Activated T-helper 17 cell treated with anti-CD3 and anti-CD28 coated beads, Interleukin-2, amount 50 U/mL, for 72 hours (primary cell): ENCODE data around the gene ATP1B2. TPM values are rescaled to one million over a fixed set of nuclear protein-coding genes. Genes with fewer than 3 reads are reported as not detected.

ENCODE experiments used
- ATAC-seq: fragments of 150-1000 bp; cut with Tn5 transposase; replicated peaks from 2 replicates; pipeline ENCODE4 v1.10.0; 2021; ENCODE audit warnings: mild to moderate bottlenecking, moderate library complexity
- H3K27ac Mint-ChIP-seq: one replicate; pipeline ENCODE4 v1.8.0; 2022; ENCODE audit warnings: mixed read lengths
- H3K27me3 Mint-ChIP-seq: one replicate; pipeline ENCODE4 v1.8.0; 2022; ENCODE audit warnings: mixed read lengths
- H3K36me3 Mint-ChIP-seq: one replicate; pipeline ENCODE4 v1.8.0; 2022; ENCODE audit warnings: low read depth, mild to moderate bottlenecking, mixed read lengths
- H3K4me1 Mint-ChIP-seq: one replicate; pipeline ENCODE4 v1.8.0; 2022; ENCODE audit warnings: mixed read lengths
- H3K4me3 Mint-ChIP-seq: one replicate; pipeline ENCODE4 v1.8.0; 2022; ENCODE audit warnings: mild to moderate bottlenecking, mixed read lengths
- H3K9me3 Mint-ChIP-seq: one replicate; pipeline ENCODE4 v1.8.0; 2022; ENCODE audit warnings: mixed read lengths
- total RNA-seq, 2 donors: library from RNA; stranded (reverse); gene quantifications; one replicate each; pipeline ENCODE4 v1.2.3, GENCODE V29; 2022

Gene ATP1B2
- total RNA-seq, 2 donors from 2014 or later = 0.06 to 0.42 TPM

DNA sequence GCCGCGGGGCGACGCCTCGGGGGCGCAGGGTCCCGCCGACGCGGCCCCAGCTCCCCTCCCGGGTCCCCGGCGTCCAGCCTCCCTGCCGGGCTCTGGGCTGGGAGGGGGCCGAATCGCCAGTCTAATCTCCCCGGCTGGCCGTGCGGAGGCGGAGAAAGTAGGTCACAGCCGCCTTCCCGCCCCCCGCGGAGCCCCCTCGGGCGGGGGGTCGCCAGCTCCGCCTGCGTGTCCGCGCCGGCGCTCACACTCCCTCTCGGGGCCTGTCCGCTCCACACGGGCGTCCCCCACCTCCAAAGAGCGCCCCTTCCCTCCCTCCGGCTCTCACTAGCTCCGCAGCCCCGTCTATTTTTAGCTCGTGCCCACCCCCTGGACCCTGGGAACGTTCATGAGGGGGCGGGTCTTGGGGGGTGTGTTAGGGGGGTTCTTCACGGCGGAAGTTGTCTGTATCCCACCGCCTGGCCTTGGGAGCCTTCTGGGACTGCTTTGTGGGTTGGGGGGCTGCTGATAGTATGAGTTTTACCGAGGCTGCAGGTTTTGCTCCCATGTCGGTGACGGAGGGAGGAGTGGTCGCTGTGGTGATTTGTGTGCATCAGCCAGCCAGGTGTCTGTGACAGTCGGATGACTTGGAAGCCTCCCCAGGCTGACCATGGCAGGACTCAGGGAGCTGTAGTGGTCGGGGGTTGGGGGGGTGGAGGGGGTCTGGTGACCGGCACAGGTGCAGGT lies 1.1 kb downstream of the ATP1B2 start:
- H3K4me1 Mint-ChIP-seq = peaks cover 16% of the 10 kb centered on the region
- no peaks in the 10 kb centered on the region for H3K9me3 Mint-ChIP-seq
- no peak for ATAC-seq
- peak overlapping the region; percentile 37 for H3K4me3 Mint-ChIP-seq
- H3K36me3 Mint-ChIP-seq = peaks cover 5% of the 10 kb centered on the region
- H3K27me3 Mint-ChIP-seq = peaks cover 17% of the 10 kb centered on the region
- no peak overlapping the region for H3K27ac Mint-ChIP-seq

DNA sequence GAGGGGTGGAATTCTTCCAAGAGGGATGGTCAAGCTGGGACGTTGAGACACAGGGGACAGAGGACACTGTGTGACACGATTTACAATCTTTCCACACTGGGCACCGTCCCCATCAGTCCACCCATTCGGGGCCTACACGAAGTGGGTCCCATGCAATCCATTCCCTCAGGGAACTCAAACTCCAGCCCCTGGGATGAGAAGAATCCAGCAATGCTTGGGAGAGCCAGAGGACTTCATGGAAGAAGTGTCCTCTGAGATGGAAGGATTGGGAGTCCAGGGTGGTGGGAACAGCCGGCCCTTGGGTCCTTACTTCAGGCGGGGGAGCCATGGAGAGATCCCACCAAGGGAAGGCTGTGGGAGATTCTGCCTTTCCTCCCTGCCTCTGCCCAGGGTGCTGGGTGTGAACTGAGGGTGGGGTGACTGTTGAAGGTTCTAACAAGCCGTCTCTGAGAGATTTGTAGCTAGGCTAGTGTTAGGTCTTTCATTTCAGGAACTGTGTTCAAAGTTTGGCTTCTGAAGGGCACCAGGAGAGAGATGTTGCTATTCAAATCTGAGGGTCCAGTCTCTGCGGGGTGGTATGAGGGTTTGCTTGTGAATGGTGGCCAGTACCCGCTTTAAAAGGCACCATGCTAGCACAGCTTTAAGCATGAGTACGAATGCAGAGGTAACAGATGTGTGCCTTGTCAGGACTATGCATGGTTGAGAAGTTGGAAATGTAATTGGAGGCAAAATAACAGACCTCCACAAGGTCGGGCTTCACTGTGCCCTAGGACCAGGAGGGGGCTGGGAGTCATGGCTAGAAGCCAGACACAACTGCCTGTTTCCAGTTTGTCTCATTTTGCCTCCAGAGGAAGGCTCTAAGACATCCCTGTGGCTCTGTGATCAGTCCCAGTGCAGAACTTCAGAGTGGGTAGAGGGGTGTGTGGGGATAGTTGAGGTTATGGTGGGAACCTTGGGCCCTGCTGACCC lies 1.9 kb downstream of the ATP1B2 start:
- Mint-ChIP-seq H3K9me3 (no peaks in the 10 kb centered on the region), H3K27me3 (peaks cover 16% of the 10 kb centered on the region), H3K27ac (no peak overlapping the region), H3K36me3 (peaks cover 5% of the 10 kb centered on the region), H3K4me3 (peak overlapping the region; percentile 37), H3K4me1 (peaks cover 16% of the 10 kb centered on the region)
- no peak for ATAC-seq

DNA sequence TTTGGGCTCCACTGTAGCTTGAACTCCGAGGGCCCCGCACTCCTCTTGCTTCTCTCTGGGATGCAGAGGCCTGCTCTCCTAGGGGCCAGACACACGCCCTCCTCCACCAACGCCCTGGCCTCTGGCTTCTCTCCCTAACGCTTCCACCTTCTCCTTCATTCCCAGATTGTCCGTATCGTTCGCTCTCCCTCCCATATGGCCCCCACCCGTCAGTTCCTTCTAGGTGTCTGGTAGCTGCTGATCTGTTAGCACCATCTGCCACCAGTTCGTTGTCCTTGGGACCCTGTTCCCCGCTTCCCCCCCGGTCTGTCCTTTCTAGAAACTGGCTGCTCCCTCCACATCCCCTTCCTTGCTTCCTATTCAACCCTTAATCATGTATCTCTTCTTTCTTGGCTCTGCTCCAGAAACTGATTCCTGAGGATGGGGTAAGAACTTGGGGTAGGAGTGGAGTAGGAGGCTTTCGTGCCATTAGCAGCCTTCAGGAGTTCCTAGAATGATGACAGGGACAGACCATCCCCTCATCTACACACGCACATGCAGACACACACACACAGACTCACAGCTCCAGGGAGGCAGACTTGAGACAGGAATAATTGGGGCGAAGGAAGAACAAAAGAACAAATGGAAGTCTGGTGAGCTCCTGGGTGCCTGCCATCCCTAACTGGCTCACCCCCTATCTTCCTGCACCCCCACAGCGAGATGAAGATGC lies 4.3 kb downstream of the ATP1B2 start:
- Mint-ChIP-seq H3K9me3 (no peaks in the 10 kb centered on the region), H3K4me3 (no peak overlapping the region), H3K36me3 (peaks cover 5% of the 10 kb centered on the region), H3K27ac (no peak overlapping the region), H3K27me3 (peaks cover 13% of the 10 kb centered on the region), H3K4me1 (peaks cover 13% of the 10 kb centered on the region)
- ATAC-seq = no peak

DNA sequence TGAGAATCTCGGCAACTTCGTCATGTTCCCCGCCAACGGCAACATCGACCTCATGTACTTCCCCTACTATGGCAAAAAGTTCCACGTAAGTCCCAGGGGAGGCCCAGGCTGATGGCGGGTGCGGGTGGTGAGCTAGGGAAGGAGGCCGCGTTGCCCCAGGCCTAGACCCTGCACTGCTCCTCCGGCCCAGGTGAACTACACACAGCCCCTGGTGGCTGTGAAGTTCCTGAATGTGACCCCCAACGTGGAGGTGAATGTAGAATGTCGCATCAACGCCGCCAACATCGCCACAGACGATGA lies 4.8 kb downstream of the ATP1B2 start:
- H3K27ac Mint-ChIP-seq = no peak overlapping the region
- H3K4me3 Mint-ChIP-seq = no peak overlapping the region
- no peak for ATAC-seq
- peaks cover 8% of the 10 kb centered on the region for H3K4me1 Mint-ChIP-seq
- H3K9me3 Mint-ChIP-seq = no peaks in the 10 kb centered on the region
- H3K27me3 Mint-ChIP-seq = peaks cover 8% of the 10 kb centered on the region
- H3K36me3 Mint-ChIP-seq = peaks cover 2% of the 10 kb centered on the region

DNA sequence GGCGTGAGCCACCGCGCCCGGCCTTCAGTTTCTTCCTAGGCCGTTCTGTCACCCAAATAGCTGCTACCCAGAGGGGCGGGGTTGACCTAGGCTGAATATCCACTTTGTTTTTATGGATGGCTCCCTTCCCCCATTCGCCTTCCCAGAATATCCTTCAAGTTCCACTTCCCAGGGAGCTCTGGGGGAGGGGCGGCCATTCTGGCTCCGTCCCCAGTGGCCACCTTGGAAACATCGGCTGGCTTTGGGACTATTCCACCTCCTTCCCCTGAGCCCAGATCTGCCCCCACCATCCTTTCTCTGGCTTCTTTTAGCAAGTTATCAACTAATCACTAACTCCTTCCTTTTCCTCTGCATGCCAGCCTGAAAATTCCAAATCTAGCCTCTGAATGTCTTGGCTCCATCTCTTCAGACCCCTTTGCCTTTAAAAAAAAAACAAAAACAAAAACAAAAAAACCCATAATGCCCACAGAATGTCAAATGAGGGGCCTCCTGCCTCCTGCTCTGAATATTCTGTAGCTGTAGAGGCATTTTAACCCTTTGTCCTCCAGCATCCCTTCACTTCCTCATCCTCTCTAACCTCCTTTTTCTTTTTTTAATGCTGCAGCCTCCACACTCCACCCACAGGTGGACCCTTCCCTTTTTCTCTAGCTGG lies 6.4 kb downstream of the ATP1B2 start:
- Mint-ChIP-seq H3K27me3 (no peaks in the 10 kb centered on the region), H3K27ac (no peak overlapping the region), H3K9me3 (no peaks in the 10 kb centered on the region), H3K36me3 (no peaks in the 10 kb centered on the region), H3K4me3 (no peak overlapping the region), H3K4me1 (no peaks in the 10 kb centered on the region)
- no peak for ATAC-seq

DNA sequence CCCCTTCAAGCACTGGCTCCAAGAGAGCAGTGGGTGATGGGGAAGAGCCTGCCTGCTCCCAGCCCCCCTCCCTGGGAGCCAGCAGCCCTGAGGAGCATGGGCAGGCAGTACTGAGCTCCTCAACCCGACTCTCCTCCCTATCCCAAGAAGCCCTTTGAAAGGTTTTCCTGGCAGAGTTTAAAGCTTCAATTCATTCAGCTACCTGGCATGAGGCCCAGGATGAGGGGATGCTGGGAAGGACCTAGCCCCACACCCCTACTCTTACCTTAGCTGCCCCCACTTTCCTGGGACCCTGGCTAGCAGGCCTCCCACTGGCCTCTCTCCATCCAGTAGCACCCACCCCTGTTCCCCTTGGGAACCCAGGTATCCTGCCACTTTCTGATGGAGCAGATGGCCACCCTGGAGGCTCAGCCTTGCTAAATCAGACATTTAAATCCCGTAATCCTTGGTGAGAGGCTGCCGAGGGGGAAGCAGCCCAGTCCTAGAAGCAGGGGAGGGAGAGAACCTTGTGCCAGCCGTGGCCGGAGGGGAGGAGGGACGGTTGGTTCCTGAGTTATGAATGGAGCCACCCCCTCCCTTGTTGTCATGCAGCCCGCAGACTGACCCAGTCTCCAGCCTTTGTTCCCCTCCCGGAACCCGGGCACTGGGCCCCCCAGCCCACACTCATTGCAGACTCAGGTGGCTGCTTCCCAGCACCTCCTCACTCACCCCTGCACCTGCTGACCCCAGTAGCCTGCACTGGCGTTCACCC lies 17.1 kb downstream of the ATP1B2 start:
- Mint-ChIP-seq H3K4me3 (no peak overlapping the region), H3K36me3 (peaks cover 69% of the 10 kb centered on the region), H3K27ac (no peak overlapping the region), H3K4me1 (no peaks in the 10 kb centered on the region), H3K27me3 (no peaks in the 10 kb centered on the region), H3K9me3 (no peaks in the 10 kb centered on the region)
- no peak for ATAC-seq

DNA sequence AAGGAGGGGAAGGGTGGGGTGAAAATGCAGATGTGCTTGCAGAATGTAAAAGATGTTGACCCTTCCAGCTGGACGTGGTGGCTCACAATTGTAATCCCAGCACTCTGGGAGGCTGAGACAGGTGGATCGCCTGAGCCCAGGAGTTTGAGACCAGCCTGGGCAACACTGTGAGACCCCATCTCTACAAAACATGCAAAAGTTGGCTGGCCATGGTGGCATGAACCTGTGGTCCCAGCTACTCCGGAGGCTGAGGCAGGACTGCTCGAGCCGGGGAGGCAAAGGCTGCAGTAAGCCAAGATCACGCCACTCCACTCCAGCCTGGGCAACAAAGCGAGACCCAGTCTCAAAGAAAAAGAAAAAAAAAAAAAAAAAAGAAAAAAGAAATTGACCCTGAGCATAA lies 17.8 kb downstream of the ATP1B2 start:
- Mint-ChIP-seq H3K9me3 (peaks cover 2% of the 10 kb centered on the region), H3K36me3 (peaks cover 75% of the 10 kb centered on the region), H3K4me3 (no peak overlapping the region), H3K4me1 (no peaks in the 10 kb centered on the region), H3K27me3 (no peaks in the 10 kb centered on the region), H3K27ac (no peak overlapping the region)
- ATAC-seq = no peak

DNA sequence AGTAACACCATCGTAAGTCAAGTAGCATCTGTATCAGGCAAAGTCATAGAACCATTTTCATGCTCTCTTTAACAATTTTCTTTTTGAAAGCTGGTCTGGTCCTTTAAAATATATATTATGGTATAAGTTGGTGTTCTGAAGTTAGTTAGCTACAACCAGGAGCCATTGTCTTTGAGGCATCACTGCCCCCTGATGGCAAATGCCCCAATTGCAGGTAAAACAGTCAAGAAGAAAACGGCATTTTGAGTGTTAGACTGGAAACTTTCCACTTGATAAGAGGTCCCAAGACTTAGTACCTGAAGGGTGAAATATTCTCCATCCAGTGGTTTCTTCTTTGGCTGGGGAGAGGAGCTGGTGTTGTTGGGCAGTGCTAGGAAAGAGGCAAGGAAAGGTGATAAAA lies 22.5 kb downstream of the ATP1B2 start:
- ATAC-seq = no peak
- no peak overlapping the region for H3K27ac Mint-ChIP-seq
- peaks cover 7% of the 10 kb centered on the region for H3K9me3 Mint-ChIP-seq
- peaks cover 88% of the 10 kb centered on the region for H3K36me3 Mint-ChIP-seq
- H3K27me3 Mint-ChIP-seq = no peaks in the 10 kb centered on the region
- H3K4me1 Mint-ChIP-seq = no peaks in the 10 kb centered on the region
- H3K4me3 Mint-ChIP-seq = no peak overlapping the region

DNA sequence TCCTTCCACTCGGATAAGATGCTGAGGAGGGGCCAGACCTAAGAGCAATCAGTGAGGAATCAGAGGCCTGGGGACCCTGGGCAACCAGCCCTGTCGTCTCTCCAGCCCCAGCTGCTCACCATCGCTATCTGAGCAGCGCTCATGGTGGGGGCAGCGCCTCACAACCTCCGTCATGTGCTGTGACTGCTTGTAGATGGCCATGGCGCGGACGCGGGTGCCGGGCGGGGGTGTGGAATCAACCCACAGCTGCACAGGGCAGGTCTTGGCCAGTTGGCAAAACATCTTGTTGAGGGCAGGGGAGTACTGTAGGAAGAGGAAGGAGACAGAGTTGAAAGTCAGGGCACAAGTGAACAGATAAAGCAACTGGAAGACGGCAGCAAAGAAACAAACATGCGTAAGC lies 24.2 kb downstream of the ATP1B2 start:
- H3K4me3 Mint-ChIP-seq = no peak overlapping the region
- H3K9me3 Mint-ChIP-seq = peaks cover 7% of the 10 kb centered on the region
- H3K27ac Mint-ChIP-seq = no peak overlapping the region
- no peak for ATAC-seq
- no peaks in the 10 kb centered on the region for H3K4me1 Mint-ChIP-seq
- peaks cover 71% of the 10 kb centered on the region for H3K36me3 Mint-ChIP-seq
- no peaks in the 10 kb centered on the region for H3K27me3 Mint-ChIP-seq

DNA sequence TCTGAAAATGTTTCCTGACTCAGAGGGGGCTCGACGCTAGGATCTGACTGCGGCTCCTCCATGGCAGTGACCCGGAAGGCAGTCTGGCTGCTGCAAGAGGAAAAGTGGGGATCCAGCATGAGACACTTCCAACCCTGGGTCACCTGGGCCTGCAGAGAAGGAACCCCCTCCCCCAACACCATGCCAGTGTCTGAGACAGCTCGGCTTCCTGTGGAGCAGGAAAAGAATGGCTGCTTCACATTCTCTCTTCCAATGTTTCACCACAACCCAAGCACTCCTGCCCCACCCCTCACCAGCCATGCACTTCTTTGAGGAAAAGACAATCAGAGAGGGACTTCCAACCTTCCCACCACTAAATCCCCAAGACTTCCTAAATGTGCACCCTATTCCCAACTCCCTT lies 25.8 kb downstream of the ATP1B2 start:
- no peaks in the 10 kb centered on the region for H3K27me3 Mint-ChIP-seq
- H3K36me3 Mint-ChIP-seq = peaks cover 56% of the 10 kb centered on the region
- H3K4me1 Mint-ChIP-seq = no peaks in the 10 kb centered on the region
- no peak overlapping the region for H3K4me3 Mint-ChIP-seq
- no peak overlapping the region for H3K27ac Mint-ChIP-seq
- peaks cover 7% of the 10 kb centered on the region for H3K9me3 Mint-ChIP-seq
- no peak for ATAC-seq

DNA sequence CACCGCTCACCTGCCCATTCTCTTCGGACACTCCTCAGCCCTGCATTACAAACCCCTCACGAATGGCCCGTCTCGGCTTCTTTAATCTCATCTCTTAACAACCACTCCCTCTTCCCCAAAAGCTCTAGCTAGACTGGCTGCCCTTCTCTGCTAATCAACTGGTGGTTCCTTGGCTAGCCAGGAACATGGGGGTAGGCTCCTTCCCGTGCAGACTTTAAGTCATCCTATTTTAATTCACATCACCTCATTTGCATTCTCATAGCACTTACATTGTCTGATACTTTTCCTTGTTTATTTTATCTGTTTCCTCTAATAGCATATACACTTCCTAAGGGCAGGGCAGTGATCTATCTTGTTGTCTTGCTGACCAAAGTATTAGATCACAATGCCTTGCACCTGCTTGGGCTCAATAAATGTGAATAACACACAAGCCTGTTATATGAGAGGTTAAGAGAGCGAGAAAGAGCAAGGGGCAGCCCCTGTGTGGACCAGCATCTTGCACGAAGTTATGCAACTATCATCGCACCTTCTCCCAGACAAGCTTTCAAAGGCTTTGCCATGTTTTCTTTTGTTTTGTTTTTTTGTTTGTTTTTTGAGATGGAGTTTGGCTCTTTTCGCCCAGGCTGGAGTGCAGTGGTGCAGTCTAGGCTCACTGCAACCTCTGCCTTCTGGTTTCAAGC lies 26.8 kb downstream of the ATP1B2 start:
- Mint-ChIP-seq H3K9me3 (peaks cover 7% of the 10 kb centered on the region), H3K27ac (no peak overlapping the region), H3K27me3 (no peaks in the 10 kb centered on the region), H3K4me3 (no peak overlapping the region), H3K4me1 (no peaks in the 10 kb centered on the region), H3K36me3 (peaks cover 57% of the 10 kb centered on the region)
- ATAC-seq = no peak

DNA sequence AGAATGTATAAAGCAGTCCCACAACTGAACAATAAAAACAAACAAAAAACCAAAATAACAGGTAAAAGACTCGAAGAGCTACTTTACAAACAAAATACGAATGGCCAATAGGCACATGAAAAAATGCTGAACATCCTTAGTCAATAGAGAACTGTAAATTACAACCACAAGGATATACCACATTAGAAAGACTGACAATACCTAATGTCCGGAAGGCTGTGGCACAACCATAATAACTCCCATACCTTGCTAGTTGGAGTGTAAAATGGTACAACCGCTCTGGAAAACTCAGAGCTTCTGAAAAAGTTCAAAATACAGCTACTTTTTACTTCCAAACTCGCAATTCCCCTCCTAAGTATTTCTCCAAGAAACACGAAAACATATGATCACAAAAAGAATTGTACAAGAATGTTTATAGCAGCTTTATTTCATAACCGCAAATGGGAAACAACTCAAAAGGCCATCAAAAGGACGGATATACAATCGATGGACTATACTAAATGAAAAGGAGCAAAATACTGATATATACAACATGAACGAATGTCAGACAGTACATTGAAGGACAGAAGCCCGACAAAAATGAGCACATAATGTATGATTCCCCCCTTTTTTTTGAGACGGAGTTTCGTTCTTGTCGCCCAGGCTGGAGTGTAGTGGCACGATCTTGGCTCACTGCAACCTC lies 34.3 kb downstream of the ATP1B2 start:
- ATAC-seq = no peak
- peak overlapping the region; percentile 89 for H3K4me3 Mint-ChIP-seq
- H3K4me1 Mint-ChIP-seq = peaks cover 8% of the 10 kb centered on the region
- H3K27ac Mint-ChIP-seq = peak overlapping the region; percentile 100
- no peaks in the 10 kb centered on the region for H3K9me3 Mint-ChIP-seq
- H3K36me3 Mint-ChIP-seq = peaks cover 61% of the 10 kb centered on the region
- no peaks in the 10 kb centered on the region for H3K27me3 Mint-ChIP-seq
